Mesothelial cell of epicardium (in vitro differentiated cells): Measurements from ENCODE around the gene U2AF1L4. TPM values are rescaled to one million over a fixed set of nuclear protein-coding genes. Genes with fewer than 3 reads are reported as not detected.

Experiments used
- DNase-seq, 2 experiments: peaks; one replicate each; pipeline ENCODE4 v3.0.0; 2021; ENCODE audit warnings: low spot score in 2 of 2; ENCODE audit not compliant: unreplicated experiment in 2 of 2
- H3K27ac Mint-ChIP-seq: 2 replicates; pipeline ENCODE4 v1.8.0; 2021; ENCODE audit warnings: mixed read lengths
- H3K27me3 Mint-ChIP-seq: 2 replicates; pipeline ENCODE4 v1.8.0; 2021; ENCODE audit warnings: low read depth, mixed read lengths
- H3K36me3 Mint-ChIP-seq: 2 replicates; pipeline ENCODE4 v1.8.0; 2021; ENCODE audit warnings: mixed read lengths
- H3K4me1 Mint-ChIP-seq: 2 replicates; pipeline ENCODE4 v1.8.0; 2021; ENCODE audit warnings: mixed read lengths
- H3K4me3 Mint-ChIP-seq: 2 replicates; pipeline ENCODE4 v1.8.0; 2021; ENCODE audit warnings: mild to moderate bottlenecking, moderate library complexity, mixed read lengths
- H3K9me3 Mint-ChIP-seq: 2 replicates; pipeline ENCODE4 v1.8.0; 2021; ENCODE audit warnings: mixed read lengths
- total RNA-seq: library from RNA; stranded (reverse); gene quantifications from 3 replicates; pipeline ENCODE4 v1.2.1, GENCODE V29; 2021
- TF ChIP-seq, protein P1 (sequence below): fragments of 200-600 bp; sonication (generic); IDR thresholded peaks from one replicate; pipeline ENCODE4 v1.5.0; 2021; ENCODE audit warnings: antibody characterized with exemption; ENCODE audit not compliant: unreplicated experiment

U2AF1L4 gene, protein sequence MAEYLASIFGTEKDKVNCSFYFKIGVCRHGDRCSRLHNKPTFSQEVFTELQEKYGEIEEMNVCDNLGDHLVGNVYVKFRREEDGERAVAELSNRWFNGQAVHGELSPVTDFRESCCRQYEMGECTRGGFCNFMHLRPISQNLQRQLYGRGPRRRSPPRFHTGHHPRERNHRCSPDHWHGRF
- 39.4 to 42.5 TPM (median 42.4 TPM) in 3 replicates for total RNA-seq

DNA sequence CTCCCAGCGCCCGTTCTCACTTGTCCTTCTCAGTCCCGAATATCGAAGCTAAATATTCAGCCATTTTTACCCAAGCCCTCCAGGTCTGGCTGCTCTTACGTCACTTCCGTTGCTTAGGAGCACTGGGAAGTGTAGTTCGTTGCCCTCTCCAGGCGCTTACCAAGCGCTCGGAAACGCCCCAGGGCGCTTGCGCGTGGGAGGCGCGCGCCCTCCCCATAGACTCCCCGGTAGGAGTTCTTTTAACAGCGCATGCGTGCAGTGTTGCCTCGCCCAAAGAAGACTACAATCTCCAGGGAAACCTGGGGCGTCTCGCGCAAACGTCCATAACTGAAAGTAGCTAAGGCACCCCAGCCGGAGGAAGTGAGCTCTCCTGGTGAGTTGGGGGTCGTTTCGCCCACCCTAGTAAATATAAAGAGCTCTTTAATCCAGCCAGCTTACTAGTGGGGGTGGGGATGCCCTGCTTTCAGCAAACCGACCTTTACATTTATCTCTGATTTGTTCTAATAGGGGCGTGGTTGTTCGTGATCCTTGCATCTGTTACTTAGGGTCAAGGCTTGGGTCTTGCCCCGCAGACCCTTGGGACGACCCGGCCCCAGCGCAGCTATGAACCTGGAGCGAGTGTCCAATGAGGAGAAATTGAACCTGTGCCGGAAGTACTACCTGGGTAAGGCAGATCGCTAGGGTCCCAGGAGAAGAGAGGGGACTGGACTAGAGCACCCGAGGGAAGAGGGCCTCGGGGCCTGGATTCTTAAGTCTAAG, at the start of gene U2AF1L4, which contains the start of gene PSENEN:
Gene U2AF1L4 (minus strand): TSS at position 91 of the 759 bp plus-strand sequence. CDS start 27 bp downstream, at position 64.
Gene PSENEN (plus strand): TSS at position 324 of the 759 bp plus-strand sequence. CDS start 280 bp downstream, at position 604.
- Mint-ChIP-seq H3K9me3 (no peaks in the 10 kb centered on the region), H3K4me3 (peak within 1 kb of the TSS; percentile 99), H3K36me3 (peaks cover 4% of the 10 kb centered on the region), H3K27me3 (no peaks in the 10 kb centered on the region), H3K27ac (peak within 1 kb of the TSS; percentile 100), H3K4me1 (peaks cover 48% of the 10 kb centered on the region)
- DNase-seq: peak; percentile 94 to 96
- TF ChIP-seq, protein P1, sequence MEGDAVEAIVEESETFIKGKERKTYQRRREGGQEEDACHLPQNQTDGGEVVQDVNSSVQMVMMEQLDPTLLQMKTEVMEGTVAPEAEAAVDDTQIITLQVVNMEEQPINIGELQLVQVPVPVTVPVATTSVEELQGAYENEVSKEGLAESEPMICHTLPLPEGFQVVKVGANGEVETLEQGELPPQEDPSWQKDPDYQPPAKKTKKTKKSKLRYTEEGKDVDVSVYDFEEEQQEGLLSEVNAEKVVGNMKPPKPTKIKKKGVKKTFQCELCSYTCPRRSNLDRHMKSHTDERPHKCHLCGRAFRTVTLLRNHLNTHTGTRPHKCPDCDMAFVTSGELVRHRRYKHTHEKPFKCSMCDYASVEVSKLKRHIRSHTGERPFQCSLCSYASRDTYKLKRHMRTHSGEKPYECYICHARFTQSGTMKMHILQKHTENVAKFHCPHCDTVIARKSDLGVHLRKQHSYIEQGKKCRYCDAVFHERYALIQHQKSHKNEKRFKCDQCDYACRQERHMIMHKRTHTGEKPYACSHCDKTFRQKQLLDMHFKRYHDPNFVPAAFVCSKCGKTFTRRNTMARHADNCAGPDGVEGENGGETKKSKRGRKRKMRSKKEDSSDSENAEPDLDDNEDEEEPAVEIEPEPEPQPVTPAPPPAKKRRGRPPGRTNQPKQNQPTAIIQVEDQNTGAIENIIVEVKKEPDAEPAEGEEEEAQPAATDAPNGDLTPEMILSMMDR: no peak

DNA sequence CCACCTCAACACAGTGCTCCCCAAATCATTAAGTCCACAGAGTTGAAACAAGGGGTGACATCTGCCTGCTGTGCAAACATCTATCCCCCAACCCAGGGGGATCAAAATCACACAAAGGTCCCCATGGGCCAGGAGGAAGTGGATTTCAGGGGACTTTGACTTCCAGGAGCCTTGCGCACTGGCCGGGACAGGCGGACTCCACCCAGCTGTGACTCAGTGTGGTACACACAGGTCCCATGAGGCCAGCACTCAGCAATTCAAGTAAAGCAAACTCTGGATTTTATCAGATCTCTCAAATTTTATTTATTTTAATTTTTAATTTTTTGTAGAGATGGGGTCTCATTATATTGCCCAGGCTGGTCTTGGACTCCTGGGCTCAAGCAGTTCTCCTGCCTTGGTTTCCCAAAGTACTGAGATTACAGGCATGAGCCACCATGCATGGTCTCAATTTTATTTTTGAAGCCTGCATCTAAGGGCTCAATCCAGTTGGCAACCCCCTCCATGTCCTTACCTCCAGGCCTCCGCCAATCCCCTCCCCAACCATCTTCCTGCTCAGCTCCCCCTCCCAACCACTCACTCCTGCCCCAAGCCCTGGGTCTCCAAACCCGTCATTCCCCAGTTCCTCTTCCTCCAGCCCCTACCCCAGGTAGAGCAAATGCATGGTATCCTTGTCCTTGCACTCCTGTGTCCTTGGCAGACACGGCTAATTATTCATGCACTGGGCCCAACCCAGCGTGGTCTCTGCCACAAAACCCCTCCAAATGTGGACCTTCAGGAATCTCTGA, 48.4 kb upstream of the U2AF1L4 start:
- Mint-ChIP-seq H3K27me3 (peaks cover 45% of the 10 kb centered on the region), H3K9me3 (no peaks in the 10 kb centered on the region), H3K4me3 (no peak overlapping the region), H3K27ac (no peak overlapping the region), H3K36me3 (no peaks in the 10 kb centered on the region), H3K4me1 (no peaks in the 10 kb centered on the region)
- TF ChIP-seq, protein P1: no peak
- no peak for DNase-seq

DNA sequence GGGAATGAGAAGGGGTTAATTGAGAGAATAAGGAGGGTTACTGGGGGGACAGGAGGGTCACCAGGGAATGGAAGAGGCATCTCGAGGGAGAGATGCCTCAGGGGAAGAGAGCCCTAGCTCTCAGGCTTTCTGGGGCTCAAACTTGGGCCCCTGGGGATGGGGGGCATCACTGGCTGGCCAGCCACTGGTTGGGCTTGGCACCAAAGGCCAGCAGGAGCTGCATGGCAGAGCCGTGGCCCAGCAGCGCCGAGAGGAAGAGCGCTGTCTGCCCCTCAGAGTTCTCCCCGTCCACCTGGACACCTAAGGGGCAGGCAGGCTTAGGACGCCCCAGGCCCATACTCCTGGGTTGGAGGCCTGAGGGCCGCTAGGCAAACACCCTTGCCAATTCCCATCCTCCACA, 47.7 kb upstream of the U2AF1L4 start:
- H3K27me3 Mint-ChIP-seq: peaks cover 40% of the 10 kb centered on the region
- no peaks in the 10 kb centered on the region for H3K36me3 Mint-ChIP-seq
- TF ChIP-seq, protein P1: no peak
- H3K4me1 Mint-ChIP-seq: no peaks in the 10 kb centered on the region
- H3K27ac Mint-ChIP-seq: no peak overlapping the region
- DNase-seq: no peak
- no peak overlapping the region for H3K4me3 Mint-ChIP-seq
- H3K9me3 Mint-ChIP-seq: no peaks in the 10 kb centered on the region

DNA sequence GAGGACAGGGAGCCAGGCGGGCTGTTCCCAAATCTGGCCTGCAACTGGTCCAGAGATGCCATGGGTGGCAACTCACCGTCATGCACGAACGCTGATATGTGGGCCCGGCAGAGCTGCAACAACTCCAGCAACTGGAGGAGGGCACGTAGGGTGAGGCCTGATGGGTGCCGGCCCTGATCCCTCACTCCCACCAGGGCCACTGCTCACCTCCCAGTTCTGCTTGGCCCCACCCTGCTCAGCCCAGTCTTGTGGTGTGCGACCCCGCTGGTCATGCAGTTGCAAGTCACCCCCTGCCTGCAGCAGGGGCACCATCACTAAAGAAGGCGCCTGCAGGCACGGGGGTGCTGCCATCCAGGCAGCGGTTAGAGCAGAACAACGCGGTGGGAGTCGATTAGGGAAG, 47.1 kb upstream of the U2AF1L4 start:
- DNase-seq: no peak

DNA sequence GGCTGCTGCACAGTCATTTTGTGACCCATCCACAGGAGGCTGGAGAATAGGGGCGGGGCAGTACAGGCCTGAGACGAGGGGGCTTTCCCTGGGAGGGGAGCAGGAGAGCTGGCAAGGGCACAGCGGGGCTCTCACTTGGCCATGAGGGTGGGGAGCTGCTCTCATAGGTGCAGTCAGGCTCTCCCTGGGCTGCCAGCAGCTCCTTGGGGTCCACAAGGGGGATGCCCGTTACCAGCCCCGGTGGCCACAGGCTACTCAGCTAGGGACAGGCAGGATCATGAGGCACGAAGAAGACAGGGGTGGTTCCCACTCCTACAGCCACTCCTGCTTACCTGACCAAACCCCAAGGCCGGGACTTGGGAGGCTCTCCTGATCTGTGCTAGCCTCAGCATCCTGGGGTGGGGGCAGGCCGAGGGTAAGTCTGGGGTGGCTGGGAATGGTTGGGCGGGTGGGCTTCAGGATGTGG, 46.6 kb upstream of the U2AF1L4 start:
- Mint-ChIP-seq H3K4me3 (no peak overlapping the region), H3K27ac (no peak overlapping the region), H3K27me3 (peaks cover 29% of the 10 kb centered on the region), H3K36me3 (no peaks in the 10 kb centered on the region), H3K4me1 (no peaks in the 10 kb centered on the region), H3K9me3 (no peaks in the 10 kb centered on the region)
- DNase-seq: no peak
- TF ChIP-seq, protein P1: no peak

More for the DNA sequence above, 47.1 kb upstream of the U2AF1L4 start:
- Mint-ChIP-seq H3K27me3 (peaks cover 34% of the 10 kb centered on the region), H3K36me3 (no peaks in the 10 kb centered on the region), H3K4me3 (no peak overlapping the region), H3K27ac (no peak overlapping the region), H3K9me3 (no peaks in the 10 kb centered on the region), H3K4me1 (no peaks in the 10 kb centered on the region)
- TF ChIP-seq, protein P1: no peak
